ENCODE measurements around the gene GOSR2. TPM values are rescaled to one million over a fixed set of nuclear protein-coding genes. Genes with fewer than 3 reads are reported as not detected.

The GOSR2 gene
- total RNA-seq, 1 donor from 2014 or later: 60.2 TPM

GRCh38 chr17:46968896-46969295 is 45.9 kb downstream of the GOSR2 start:
- Mint-ChIP-seq H3K27me3 (peaks cover 49% of the 10 kb centered on the region), H3K9me3 (no peaks in the 10 kb centered on the region), H3K4me1 (ENCODE audit: unreplicated experiment) (no peaks in the 10 kb centered on the region), H3K4me3 (no peak overlapping the region), H3K27ac (no peak overlapping the region), H3K36me3 (no peaks in the 10 kb centered on the region)
- no peak for DNase-seq (ENCODE audit: extremely low spot score, unreplicated experiment)
- no peak for TF ChIP-seq CTCF (conservative IDR thresholded peaks at IDR 0.05)

DNA sequence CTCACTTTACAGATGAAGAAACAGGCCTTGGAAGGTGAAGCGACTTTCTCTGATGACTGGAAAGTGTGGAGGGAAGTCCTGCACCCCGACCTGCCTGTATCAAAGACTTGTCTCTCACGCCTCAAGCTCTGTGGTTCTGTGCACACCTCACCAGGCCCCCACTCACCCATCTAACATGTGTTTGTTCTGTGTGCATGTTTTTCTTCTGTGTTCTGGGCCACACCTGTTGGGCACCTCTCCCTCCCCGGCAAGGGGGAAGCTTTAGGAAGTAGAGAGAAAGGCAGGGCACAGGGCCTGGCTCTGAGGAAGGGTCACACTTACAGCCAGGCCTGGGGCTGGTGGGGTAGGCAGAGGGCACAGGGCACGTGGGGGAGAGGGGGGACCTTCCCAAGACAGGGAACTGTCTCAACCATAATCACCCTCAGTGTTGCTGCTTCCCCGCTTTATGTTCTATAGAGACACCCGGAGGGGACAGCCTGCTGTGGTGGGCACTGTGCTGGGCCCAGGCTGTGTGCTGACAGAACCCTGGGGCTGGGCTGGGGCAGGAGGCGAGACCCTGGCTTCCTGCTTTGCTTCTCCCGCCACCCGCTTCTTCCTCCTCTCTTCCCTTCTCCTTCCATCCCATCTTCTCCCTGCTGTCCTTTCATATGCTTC is 48.8 kb downstream of the GOSR2 start:
- Mint-ChIP-seq H3K9me3 (no peaks in the 10 kb centered on the region), H3K27me3 (peaks cover 68% of the 10 kb centered on the region), H3K4me3 (no peak overlapping the region), H3K4me1 (ENCODE audit: unreplicated experiment) (peaks cover 3% of the 10 kb centered on the region), H3K27ac (no peak overlapping the region), H3K36me3 (no peaks in the 10 kb centered on the region)
- no peak for TF ChIP-seq CTCF (conservative IDR thresholded peaks at IDR 0.05)
- DNase-seq (ENCODE audit: extremely low spot score, unreplicated experiment): no peak

DNA sequence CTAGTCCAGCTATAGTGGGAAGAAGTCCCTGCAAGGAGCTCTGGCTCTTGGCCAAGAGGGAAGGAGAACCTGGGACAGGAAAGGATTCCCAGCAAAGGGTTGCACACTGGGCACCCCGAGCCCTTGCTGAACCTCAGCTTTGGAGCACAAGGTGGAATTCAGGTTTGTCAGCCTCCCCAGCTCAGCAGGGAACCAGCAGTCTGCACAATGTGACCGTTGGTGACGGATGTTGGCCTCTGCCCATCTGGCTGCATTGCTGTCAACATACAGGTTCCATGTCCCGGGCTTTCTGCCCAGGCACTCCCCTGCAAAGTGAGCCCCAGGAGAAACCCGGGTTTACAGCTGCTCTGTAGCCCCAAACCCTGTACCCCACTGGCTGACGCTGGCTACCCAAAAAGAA is 49.4 kb downstream of the GOSR2 start:
- Mint-ChIP-seq H3K9me3 (no peaks in the 10 kb centered on the region), H3K4me1 (ENCODE audit: unreplicated experiment) (peaks cover 8% of the 10 kb centered on the region), H3K36me3 (no peaks in the 10 kb centered on the region), H3K27me3 (peaks cover 68% of the 10 kb centered on the region), H3K4me3 (no peak overlapping the region), H3K27ac (no peak overlapping the region)
- no peak for TF ChIP-seq CTCF (conservative IDR thresholded peaks at IDR 0.05)
- DNase-seq (ENCODE audit: extremely low spot score, unreplicated experiment): no peak

GRCh38 chr17:46974086-46974485 is 51.1 kb downstream of the GOSR2 start:
- H3K4me1 Mint-ChIP-seq (ENCODE audit: unreplicated experiment): peaks cover 17% of the 10 kb centered on the region
- no peak for TF ChIP-seq CTCF (conservative IDR thresholded peaks at IDR 0.05)
- no peaks in the 10 kb centered on the region for H3K9me3 Mint-ChIP-seq
- H3K27me3 Mint-ChIP-seq: peaks cover 69% of the 10 kb centered on the region
- no peaks in the 10 kb centered on the region for H3K36me3 Mint-ChIP-seq
- H3K27ac Mint-ChIP-seq: no peak overlapping the region
- no peak overlapping the region for H3K4me3 Mint-ChIP-seq
- DNase-seq (ENCODE audit: extremely low spot score, unreplicated experiment): no peak

- no peak for TF ChIP-seq CTCF (conservative IDR thresholded peaks at IDR 0.05)
- Mint-ChIP-seq H3K27me3 (peaks cover 73% of the 10 kb centered on the region), H3K27ac (no peak overlapping the region), H3K4me1 (ENCODE audit: unreplicated experiment) (peaks cover 17% of the 10 kb centered on the region), H3K36me3 (no peaks in the 10 kb centered on the region), H3K9me3 (no peaks in the 10 kb centered on the region), H3K4me3 (peak overlapping the region; percentile 66)
- no peak for DNase-seq (ENCODE audit: extremely low spot score, unreplicated experiment)
These were observed 52.3 kb downstream of the GOSR2 start for GRCh38 chr17:46975287-46975686.
